ENCODE results near the gene CD63.

Gene CD63

DNA sequence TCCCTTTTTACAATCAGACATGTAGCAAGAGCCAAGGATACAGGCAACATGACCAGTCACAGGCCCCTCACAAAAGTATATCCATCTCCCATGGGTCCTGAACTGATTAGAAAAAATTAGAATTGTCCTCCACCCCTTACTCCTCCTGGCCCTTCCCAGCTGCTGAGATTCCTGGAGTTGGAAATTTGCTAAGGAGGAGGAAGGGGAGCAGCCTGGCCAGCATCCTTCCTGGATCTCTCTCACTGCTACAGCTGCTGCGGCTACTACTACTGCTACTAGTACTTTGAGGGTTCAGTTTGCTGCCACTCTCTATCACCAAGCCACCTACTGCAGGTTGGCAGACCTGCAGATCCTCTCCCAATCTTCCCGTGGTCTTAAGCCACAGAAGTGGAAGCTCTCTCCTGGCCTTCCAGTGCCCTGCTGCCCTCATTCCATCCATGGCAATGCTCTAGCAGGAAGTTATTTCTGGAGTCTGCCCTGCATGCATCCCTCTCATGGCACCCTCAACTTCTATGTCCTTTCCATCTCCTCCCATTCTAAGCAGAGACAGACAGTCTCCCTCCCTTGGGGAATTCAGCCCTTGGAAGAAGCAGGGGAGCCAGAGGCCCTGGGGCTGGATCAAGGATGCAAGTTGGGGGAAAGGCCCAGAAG is 22.1 kb downstream of the CD63 start:
- Mint-ChIP-seq H3K9me3 (no peaks in the 10 kb centered on the region), H3K4me1 (peaks cover 25% of the 10 kb centered on the region), H3K4me3 (peak overlapping the region; percentile 32), H3K36me3 (no peaks in the 10 kb centered on the region), H3K27me3 (peaks cover 25% of the 10 kb centered on the region), H3K27ac (no peak overlapping the region)
- ATAC-seq, result no peak

DNA sequence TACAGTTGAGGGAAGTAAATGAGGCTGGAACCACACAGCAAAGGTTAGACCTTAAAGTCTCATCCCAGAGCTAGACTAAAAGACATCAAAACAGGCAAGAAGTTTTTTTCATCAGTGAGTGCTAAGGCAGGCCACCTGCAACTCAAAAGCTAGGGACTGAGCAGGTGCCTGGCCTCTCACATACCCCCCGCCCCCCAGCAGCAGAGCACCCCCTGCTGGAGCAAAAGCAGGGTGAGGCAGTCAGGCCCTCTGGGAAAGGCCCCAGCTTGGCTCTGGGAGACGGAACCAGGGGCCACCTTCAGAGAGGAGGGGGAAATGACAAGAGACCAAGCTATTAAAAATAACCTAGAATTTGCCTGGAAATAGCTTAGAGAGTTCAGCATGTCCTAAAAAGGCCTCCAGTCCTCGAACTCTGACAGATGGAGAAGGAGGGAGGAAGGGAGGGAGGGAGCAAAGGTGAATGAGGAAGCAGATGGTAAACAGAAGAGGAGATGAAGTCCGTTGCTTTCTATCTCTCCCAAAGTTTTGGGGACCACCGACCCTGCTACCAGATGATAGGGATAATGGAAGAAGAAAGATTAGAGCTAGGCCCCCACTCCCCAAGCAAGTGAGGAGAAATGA is 22.9 kb downstream of the CD63 start:
- Mint-ChIP-seq H3K27ac (no peak overlapping the region), H3K27me3 (peaks cover 25% of the 10 kb centered on the region), H3K36me3 (no peaks in the 10 kb centered on the region), H3K4me3 (no peak overlapping the region), H3K9me3 (no peaks in the 10 kb centered on the region), H3K4me1 (peaks cover 25% of the 10 kb centered on the region)
- ATAC-seq, result no peak

DNA sequence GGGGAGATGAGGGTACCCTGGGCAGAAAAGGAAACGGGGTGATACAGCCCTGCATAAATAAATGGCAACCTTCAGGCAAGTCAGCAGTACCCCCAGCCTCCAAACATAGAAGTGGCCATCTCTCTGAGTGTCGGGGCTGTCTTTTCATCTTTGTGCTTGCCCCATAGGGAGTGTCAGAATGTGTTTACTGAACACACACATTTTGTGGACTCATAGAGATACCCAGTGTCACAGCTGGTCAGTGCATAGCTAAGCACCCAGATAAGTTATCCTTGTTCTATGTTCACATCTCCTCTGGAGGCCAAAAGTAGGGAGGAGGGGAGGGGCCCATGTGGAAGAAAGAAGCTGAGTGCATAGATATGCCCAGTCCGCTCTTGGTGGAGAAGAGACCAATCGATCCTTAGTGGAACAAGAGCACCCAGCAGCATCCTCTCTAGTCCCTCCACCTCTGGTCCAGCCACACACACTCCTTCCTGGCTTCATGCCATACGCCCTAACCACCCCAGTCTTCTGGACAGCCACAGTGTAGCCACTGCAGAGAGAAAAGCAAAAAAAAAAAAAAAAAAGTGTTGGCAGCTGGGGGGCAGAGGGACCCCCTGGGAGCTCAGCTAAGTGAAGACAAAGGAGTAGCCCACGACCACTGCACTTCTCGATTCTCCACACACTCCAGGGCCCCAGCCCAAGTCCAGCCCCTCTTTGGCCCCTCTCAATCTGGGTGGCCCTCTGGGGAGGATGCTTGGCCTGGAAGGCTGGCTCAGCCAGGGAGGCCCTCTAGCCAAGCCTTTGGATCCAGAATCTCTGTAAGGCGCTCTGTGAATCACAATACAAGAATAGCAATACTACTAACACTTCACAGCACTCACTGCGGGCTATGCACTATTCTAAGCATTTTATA is 23.7 kb downstream of the CD63 start:
- no peak overlapping the region for H3K27ac Mint-ChIP-seq
- no peaks in the 10 kb centered on the region for H3K9me3 Mint-ChIP-seq
- H3K4me3 Mint-ChIP-seq, result no peak overlapping the region
- no peaks in the 10 kb centered on the region for H3K36me3 Mint-ChIP-seq
- H3K4me1 Mint-ChIP-seq, result peaks cover 25% of the 10 kb centered on the region
- no peak for ATAC-seq
- peaks cover 25% of the 10 kb centered on the region for H3K27me3 Mint-ChIP-seq

DNA sequence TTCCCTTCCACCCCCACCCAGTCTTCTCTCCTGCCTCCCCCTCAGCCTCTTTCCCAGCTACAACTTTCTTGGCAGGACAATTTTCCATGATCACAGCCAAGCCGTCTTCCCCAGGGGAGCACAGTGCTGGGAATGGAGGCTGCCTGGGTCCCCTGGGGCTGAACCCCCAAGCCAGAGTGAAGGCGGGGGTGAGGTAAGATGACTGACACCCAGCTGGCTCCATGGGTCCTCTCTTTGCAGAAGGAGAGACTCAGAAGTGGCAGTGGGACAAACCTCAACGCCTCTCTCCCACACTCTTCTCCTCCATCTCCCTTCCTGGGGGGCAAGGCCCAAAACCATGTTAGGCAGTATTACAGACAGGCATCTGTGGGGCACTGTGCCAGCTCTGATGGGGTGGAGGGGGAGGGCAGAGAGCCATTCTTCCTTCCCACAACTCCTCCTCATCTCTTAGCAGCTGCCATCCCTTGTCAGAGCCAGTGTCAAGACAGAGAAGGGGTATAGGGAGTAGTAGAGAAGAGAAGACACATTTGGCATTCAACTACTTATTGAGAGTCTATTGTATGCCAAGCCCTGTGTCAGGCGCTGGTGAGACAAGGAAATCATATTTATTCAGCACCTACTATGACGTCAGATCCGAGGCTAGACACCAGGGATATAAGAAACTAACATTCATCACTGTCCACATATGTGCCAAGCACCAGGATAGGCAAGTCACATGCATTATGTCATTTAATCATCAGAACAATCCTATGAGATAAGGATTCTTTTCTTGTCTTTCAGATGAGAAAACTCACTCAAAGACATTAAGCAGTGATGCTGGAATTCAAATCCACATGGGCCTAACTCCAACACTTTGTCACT is 24.7 kb downstream of the CD63 start:
- Mint-ChIP-seq H3K27me3 (peaks cover 18% of the 10 kb centered on the region), H3K4me3 (no peak overlapping the region), H3K9me3 (no peaks in the 10 kb centered on the region), H3K27ac (no peak overlapping the region), H3K4me1 (peaks cover 22% of the 10 kb centered on the region), H3K36me3 (no peaks in the 10 kb centered on the region)
- no peak for ATAC-seq

DNA sequence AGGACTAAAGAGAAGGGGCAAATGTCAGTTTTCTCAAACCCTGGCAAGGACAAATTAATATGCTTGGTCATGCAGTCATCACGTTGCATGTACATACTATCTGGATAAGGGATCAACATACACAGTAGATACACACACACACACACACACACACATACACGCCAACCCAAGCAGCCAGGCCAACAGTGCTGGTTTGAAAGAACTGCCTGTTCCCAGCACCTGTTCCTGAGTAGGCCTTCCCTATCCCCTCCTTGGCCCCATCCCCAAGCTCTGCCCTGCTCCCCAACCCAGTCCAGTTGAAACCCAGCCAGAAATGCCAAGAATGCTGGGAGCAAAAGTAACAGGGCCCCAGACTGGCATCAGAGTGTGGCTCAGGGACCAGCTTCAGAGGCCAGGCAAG is 25.5 kb downstream of the CD63 start:
- H3K9me3 Mint-ChIP-seq, result no peaks in the 10 kb centered on the region
- peaks cover 13% of the 10 kb centered on the region for H3K27me3 Mint-ChIP-seq
- H3K36me3 Mint-ChIP-seq, result no peaks in the 10 kb centered on the region
- ATAC-seq, result no peak
- H3K27ac Mint-ChIP-seq, result no peak overlapping the region
- H3K4me1 Mint-ChIP-seq, result peaks cover 14% of the 10 kb centered on the region
- H3K4me3 Mint-ChIP-seq, result no peak overlapping the region

DNA sequence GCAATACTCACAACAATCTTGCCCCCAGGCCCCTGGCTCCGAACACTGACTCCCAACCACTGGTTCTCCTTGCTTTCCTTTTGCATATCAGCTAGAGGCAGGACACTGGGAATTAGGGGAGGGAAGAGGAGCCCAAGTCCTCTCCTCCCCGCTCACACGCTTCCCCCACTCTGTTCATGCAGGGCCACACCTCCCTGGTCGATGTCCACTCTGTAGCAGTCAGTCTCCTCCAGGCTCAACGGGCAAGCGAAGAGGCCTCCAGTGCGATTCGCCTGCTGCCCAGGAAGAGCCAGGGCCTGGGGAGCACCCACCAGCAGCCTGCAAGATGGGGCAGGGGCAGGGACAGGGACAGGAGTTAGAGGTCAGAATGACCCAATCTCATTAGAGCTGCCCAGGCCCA is 25.9 kb downstream of the CD63 start:
- no peak overlapping the region for H3K27ac Mint-ChIP-seq
- no peak for ATAC-seq

DNA sequence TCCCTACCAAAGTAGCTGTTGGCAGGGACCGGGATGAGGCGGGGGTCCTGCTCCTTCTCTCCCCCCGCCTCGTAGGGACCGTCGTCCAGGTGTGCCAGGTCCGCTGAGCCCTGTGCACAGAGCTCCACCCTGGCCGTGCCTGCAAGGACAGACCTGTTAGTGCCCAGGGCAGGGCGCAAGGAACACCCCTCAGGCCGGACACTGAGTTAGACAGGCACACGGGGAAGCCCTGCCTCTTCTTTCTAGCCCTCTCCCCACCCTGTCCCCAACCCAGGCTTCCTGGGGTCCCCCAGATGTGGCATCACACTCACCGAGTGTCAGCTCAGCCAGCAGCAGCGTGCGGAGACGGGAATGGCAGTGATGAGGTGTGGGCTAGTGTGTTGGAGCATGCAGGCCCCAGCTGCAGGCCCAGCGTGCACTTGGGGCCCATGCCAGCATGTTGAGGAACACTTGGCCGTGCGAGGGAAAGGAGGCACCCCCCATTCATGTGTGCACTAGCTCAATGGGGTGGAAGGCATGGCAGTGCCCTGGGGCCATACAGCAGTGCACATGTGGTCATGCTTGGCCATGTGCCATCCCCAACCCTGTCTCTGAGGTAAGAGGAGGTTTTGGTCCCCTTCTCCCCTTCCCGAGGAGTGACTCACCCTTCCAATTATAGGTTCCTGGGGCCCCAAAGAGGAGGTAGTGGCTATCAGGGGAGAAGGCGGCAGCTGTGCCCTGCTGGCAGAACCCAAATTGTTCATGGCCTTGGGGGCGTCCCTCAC is 28.4 kb downstream of the CD63 start:
- H3K4me3 Mint-ChIP-seq, result no peak overlapping the region
- H3K4me1 Mint-ChIP-seq, result no peaks in the 10 kb centered on the region
- H3K27me3 Mint-ChIP-seq, result no peaks in the 10 kb centered on the region
- H3K27ac Mint-ChIP-seq, result no peak overlapping the region
- no peaks in the 10 kb centered on the region for H3K9me3 Mint-ChIP-seq
- ATAC-seq, result peak; percentile 55
- H3K36me3 Mint-ChIP-seq, result no peaks in the 10 kb centered on the region

More for the DNA sequence above, 25.9 kb downstream of the CD63 start:
- Mint-ChIP-seq H3K27me3 (peaks cover 9% of the 10 kb centered on the region), H3K36me3 (no peaks in the 10 kb centered on the region), H3K4me3 (no peak overlapping the region), H3K9me3 (no peaks in the 10 kb centered on the region), H3K4me1 (peaks cover 10% of the 10 kb centered on the region)

DNA sequence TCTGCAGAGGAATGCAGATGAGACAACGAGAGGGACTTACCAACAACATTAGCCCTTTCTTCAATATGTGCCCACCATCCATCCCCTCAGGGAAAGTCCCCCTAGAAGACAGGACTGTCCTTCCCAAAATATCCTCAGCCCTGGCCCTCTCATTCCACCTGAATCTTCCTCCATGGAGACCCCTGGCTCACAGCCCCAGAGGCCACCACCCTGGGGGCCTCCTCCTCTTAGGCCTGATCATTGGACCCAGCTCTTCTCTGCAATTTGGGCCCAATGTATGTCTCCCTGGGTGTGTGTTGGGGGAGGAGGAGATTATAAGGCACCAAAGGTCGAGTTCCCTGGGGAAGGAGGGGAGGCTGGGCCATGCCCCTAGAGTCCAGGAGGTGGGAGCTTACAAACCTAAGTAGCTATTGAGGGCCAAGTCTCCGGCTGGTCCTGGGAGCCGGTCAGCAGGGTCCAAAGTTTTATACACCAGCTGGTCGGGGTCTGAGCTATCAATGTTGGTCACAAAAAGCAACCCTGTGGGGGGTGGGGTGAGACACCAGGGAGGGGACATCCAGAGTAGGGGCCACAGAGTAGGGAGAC is 29.2 kb downstream of the CD63 start:
- ATAC-seq, result no peak
- Mint-ChIP-seq H3K4me1 (no peaks in the 10 kb centered on the region), H3K4me3 (no peak overlapping the region), H3K36me3 (no peaks in the 10 kb centered on the region), H3K9me3 (no peaks in the 10 kb centered on the region), H3K27me3 (no peaks in the 10 kb centered on the region), H3K27ac (no peak overlapping the region)

DNA sequence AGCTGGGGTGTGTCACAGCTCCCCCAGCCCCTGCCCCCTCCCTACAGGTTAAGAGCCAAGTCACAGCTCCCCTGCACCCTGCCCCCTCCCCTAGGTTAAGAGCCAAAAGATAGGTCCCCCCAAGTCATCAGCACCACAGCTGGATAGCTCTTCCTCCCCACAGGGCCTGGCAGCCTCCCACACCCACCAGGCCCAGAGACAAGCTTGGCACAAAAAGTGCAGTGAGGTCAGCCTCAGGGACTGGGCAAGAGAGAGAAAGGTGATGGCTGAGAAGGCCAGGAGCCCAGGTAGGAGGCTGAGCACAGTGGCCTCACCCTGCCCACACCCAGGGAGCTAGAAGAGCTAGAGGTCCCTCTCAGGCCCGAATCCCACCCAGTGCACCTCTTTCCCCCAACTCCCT is 29.8 kb downstream of the CD63 start:
- Mint-ChIP-seq H3K36me3 (no peaks in the 10 kb centered on the region), H3K4me1 (no peaks in the 10 kb centered on the region), H3K4me3 (no peak overlapping the region), H3K27me3 (no peaks in the 10 kb centered on the region), H3K27ac (no peak overlapping the region), H3K9me3 (no peaks in the 10 kb centered on the region)
- ATAC-seq, result no peak

DNA sequence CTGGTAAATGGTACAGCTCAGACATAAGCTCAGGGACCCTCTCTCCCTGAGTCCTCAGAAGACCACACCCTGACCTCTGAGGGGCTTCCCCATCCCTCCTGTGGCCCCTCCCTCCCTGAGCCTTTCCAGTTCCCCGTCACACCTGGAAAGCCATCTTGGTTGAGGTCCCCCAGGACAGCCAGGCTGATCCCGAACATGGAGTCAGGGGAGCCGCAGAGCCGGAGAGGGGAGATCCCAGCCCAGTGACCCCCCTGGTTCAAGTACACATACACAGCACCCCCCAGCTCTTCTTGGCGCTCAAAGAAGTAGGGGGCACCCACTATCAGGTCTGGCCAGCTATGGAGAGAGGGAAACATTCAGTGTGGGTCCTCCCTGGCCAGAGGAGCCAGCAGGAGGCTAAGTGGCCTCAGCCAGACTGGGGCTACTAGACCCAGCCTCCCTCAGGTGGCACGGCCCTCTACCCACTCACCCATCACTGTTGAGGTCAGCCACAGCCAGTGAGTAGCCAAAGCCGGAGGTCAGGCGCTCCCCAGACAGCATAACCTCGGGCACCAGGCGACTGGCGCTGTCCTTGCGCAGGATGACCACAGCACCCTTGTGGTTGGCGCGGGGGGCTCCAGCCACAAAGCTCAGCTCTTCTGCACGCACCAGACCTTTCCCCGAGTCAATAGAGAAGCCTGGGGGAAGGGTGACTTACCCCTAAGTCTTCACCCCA is 30.4 kb downstream of the CD63 start:
- no peaks in the 10 kb centered on the region for H3K9me3 Mint-ChIP-seq
- H3K4me3 Mint-ChIP-seq, result no peak overlapping the region
- H3K27me3 Mint-ChIP-seq, result no peaks in the 10 kb centered on the region
- H3K36me3 Mint-ChIP-seq, result no peaks in the 10 kb centered on the region
- no peak overlapping the region for H3K27ac Mint-ChIP-seq
- no peaks in the 10 kb centered on the region for H3K4me1 Mint-ChIP-seq
- ATAC-seq, result no peak

DNA sequence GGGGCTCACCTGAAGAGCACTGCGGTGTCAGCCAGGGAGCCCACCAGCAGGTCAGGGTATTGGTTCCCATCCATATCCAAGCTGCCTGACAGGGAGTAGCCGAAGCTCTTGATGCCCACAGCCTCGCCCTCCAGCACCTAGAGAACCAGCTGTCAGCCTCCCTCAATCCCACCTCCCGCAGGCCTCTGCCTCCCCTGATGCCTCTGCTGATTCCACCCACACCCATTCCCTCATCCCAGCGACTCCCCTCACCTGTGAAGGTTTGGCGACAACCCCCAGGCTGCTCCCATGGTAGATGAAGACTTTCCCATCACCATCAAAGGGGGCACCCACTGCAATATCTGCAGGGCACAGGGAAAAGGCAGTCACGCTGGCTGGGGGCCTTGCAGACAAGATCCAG is 31.1 kb downstream of the CD63 start:
- H3K27ac Mint-ChIP-seq, result no peak overlapping the region
- H3K4me3 Mint-ChIP-seq, result no peak overlapping the region
- ATAC-seq, result no peak
- H3K4me1 Mint-ChIP-seq, result no peaks in the 10 kb centered on the region
- no peaks in the 10 kb centered on the region for H3K27me3 Mint-ChIP-seq
- no peaks in the 10 kb centered on the region for H3K36me3 Mint-ChIP-seq
- no peaks in the 10 kb centered on the region for H3K9me3 Mint-ChIP-seq

DNA sequence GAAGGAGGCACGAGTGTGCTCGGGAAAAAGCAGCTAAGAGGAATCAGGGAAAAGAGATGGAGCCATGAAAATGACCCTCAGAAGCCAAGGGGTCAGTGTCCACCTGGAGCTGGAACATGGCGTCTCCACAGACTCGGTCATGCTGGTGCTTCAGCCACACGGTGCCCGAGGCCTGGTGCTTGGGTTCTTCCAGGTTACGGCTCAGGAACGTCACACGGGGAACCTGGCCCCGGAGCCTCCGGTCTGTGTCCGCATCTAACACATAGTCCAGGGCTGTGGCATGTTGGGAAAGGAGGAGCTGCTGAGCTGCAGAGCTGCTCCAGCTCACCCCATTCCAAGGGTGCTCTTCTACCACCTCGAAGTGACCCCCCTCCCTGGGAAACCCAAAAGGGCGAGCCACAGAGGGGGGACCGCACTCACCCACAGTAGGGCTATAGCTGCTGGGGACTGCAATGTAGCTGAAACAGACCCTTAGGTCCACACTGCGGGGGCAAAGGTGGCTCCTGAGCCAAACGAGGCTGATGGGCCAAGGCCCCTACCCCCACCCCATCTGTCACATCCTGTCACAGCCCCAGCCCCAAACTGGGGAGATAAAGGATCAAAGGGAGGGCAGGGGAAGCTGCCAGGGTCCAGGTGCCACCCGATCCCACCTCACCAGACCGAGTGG is 31.9 kb downstream of the CD63 start:
- Mint-ChIP-seq H3K4me1 (no peaks in the 10 kb centered on the region), H3K9me3 (no peaks in the 10 kb centered on the region), H3K4me3 (no peak overlapping the region), H3K27ac (no peak overlapping the region), H3K36me3 (no peaks in the 10 kb centered on the region), H3K27me3 (no peaks in the 10 kb centered on the region)
- ATAC-seq, result no peak

DNA sequence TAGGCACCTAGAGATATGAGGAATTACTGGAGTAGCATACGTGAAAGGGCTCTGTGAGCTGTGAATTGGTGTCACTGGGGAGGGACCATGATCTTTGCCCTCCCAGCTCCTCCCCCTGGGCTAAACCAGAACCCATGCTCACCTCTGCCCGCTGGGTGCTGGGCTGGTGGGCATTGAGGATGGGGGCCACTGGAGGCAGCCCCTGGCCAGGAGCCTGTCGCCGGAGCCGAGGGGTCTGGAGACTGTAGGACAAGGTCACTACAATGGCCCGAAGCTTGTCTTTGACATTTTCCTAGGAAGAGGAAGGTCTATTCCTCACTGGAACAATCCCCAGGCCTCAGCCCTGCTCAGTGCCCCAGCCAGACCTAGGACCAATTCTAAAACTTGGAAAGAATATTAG is 32.7 kb downstream of the CD63 start:
- H3K9me3 Mint-ChIP-seq, result no peaks in the 10 kb centered on the region
- no peaks in the 10 kb centered on the region for H3K27me3 Mint-ChIP-seq
- H3K27ac Mint-ChIP-seq, result no peak overlapping the region
- H3K4me1 Mint-ChIP-seq, result no peaks in the 10 kb centered on the region
- H3K36me3 Mint-ChIP-seq, result no peaks in the 10 kb centered on the region
- no peak for ATAC-seq
- no peak overlapping the region for H3K4me3 Mint-ChIP-seq

All from stimulated activated memory B cell treated with anti-CD40 and anti-IgM and Interleukin-4, amounts not matched to agents 10 μg/mL and 1 μg/mL and 100 μg/mL, for 72 hours (primary cell).